Activated CD8-positive, alpha-beta memory T cell treated with anti-CD3 and anti-CD28 coated beads for 4 hours (primary cell): Measurements from ENCODE around the gene MAP2K2.
"Not testable (repeated sequence)": the region's sequence is repeated elsewhere in the genome, so short reads cannot be mapped to it uniquely, and the experiment has no call there.

Source experiments
- DNase-seq, 2 donors: peaks; one replicate each; pipeline ENCODE4 v3.0.0-alpha.2; 2020; ENCODE audit warnings: low read depth in 2 of 2

MAP2K2 gene

GRCh38 chr19:4130744-4131438 is 7.0 kb upstream of the MAP2K2 start:
- no peak for DNase-seq

- not testable (repeated sequence) for DNase-seq
Measured at GRCh38 chr19:4129050-4129449, 5.1 kb upstream of the MAP2K2 start.

- DNase-seq = not testable (repeated sequence)
Measured at GRCh38 chr19:4127322-4127721, 3.4 kb upstream of the MAP2K2 start.

- no peak for DNase-seq
Measured at GRCh38 chr19:4124638-4125037, 716 bp upstream of the MAP2K2 start.

GRCh38 chr19:4122480-4122879 is 1.4 kb downstream of the MAP2K2 start:
- no peak for DNase-seq

- no peak for DNase-seq
Measured at GRCh38 chr19:4121815-4122214, 2.1 kb downstream of the MAP2K2 start.

GRCh38 chr19:4121273-4121612 is 2.7 kb downstream of the MAP2K2 start:
- no peak for DNase-seq

GRCh38 chr19:4120559-4121272 is 3.2 kb downstream of the MAP2K2 start:
- DNase-seq = no peak

- DNase-seq = no peak
Measured at GRCh38 chr19:4119763-4120162, 4.2 kb downstream of the MAP2K2 start.

GRCh38 chr19:4115818-4116385 is 8.0 kb downstream of the MAP2K2 start:
- DNase-seq = no peak

GRCh38 chr19:4115050-4115817 is 8.7 kb downstream of the MAP2K2 start:
- DNase-seq = peak in 1 of 2 donors; percentile 24

GRCh38 chr19:4114181-4114580 is 9.7 kb downstream of the MAP2K2 start:
- no peak for DNase-seq

GRCh38 chr19:4113398-4114088 is 10.4 kb downstream of the MAP2K2 start:
- DNase-seq = no peak

GRCh38 chr19:4112367-4112766 is 11.6 kb downstream of the MAP2K2 start:
- no peak for DNase-seq

GRCh38 chr19:4109626-4109945 is 14.3 kb downstream of the MAP2K2 start:
- no peak for DNase-seq

- DNase-seq = peak; percentile 51 to 52
Measured at GRCh38 chr19:4108767-4109625, 14.9 kb downstream of the MAP2K2 start.

GRCh38 chr19:4103080-4103433 is 20.9 kb downstream of the MAP2K2 start:
- no peak for DNase-seq

- DNase-seq = no peak
Measured at GRCh38 chr19:4102339-4103079, 21.4 kb downstream of the MAP2K2 start.

GRCh38 chr19:4101496-4101770 is 22.5 kb downstream of the MAP2K2 start:
- no peak for DNase-seq

- no peak for DNase-seq
Measured at GRCh38 chr19:4100647-4101495, 23.1 kb downstream of the MAP2K2 start.
